Central memory CD8-positive, alpha-beta T cell (primary cell): ENCODE results near the gene ADRM1.

Experiments used
- ATAC-seq: fragments of 150-1000 bp; cut with Tn5 transposase; replicated peaks from 2 replicates; pipeline ENCODE4 v1.10.0; 2022; ENCODE audit warnings: mild to moderate bottlenecking, moderate FRiP score, moderate number of reproducible peaks; ENCODE audit not compliant: poor library complexity, severe bottlenecking; ENCODE audit errors: extremely low read depth
- DNase-seq, 2 donors: peaks; one replicate each; pipeline ENCODE4 v3.0.0; 2021; ENCODE audit warnings: low spot score in 2 of 2
- H3K27ac Mint-ChIP-seq: one replicate; pipeline ENCODE4 v1.8.0; 2022; ENCODE audit warnings: low read depth, mild to moderate bottlenecking, moderate library complexity, mixed read lengths
- H3K27me3 Mint-ChIP-seq: one replicate; pipeline ENCODE4 v1.8.0; 2022; ENCODE audit warnings: mixed read lengths
- H3K36me3 Mint-ChIP-seq: one replicate; pipeline ENCODE4 v1.8.0; 2022; ENCODE audit warnings: mild to moderate bottlenecking, moderate library complexity, mixed read lengths; ENCODE audit not compliant: insufficient read depth
- H3K4me1 Mint-ChIP-seq: one replicate; pipeline ENCODE4 v1.8.0; 2022; ENCODE audit warnings: mixed read lengths
- H3K4me3 Mint-ChIP-seq: one replicate; pipeline ENCODE4 v1.8.0; 2022; ENCODE audit warnings: mild to moderate bottlenecking, moderate library complexity, mixed read lengths
- H3K9me3 Mint-ChIP-seq: one replicate; pipeline ENCODE4 v1.8.0; 2022; ENCODE audit warnings: mixed read lengths

ADRM1 gene

GRCh38 chr20:62349556-62350097, 46.8 kb downstream of the ADRM1 start:
- no peaks in the 10 kb centered on the region for H3K36me3 Mint-ChIP-seq

GRCh38 chr20:62350098-62350628, 47.4 kb downstream of the ADRM1 start:
- DNase-seq = no peak

More at GRCh38 chr20:62349556-62350097, 46.8 kb downstream of the ADRM1 start:
- Mint-ChIP-seq H3K9me3 (peaks cover 6% of the 10 kb centered on the region), H3K4me1 (no peaks in the 10 kb centered on the region), H3K27me3 (no peaks in the 10 kb centered on the region), H3K27ac (peak overlapping the region; percentile 22), H3K4me3 (no peak overlapping the region)
- DNase-seq = no peak
- ATAC-seq = no peak

GRCh38 chr20:62350629-62351422, 48.0 kb downstream of the ADRM1 start:
- DNase-seq (no peak), ATAC-seq (no peak)
- Mint-ChIP-seq H3K4me3 (no peak overlapping the region), H3K27me3 (no peaks in the 10 kb centered on the region), H3K9me3 (peaks cover 6% of the 10 kb centered on the region), H3K36me3 (no peaks in the 10 kb centered on the region), H3K27ac (no peak overlapping the region), H3K4me1 (no peaks in the 10 kb centered on the region)

More at GRCh38 chr20:62350098-62350628, 47.4 kb downstream of the ADRM1 start:
- Mint-ChIP-seq H3K9me3 (peaks cover 6% of the 10 kb centered on the region), H3K4me1 (no peaks in the 10 kb centered on the region), H3K27me3 (no peaks in the 10 kb centered on the region), H3K36me3 (no peaks in the 10 kb centered on the region), H3K4me3 (no peak overlapping the region), H3K27ac (peak overlapping the region; percentile 22)
- no peak for ATAC-seq

GRCh38 chr20:62351469-62352401, 48.9 kb downstream of the ADRM1 start:
- H3K4me1 Mint-ChIP-seq = no peaks in the 10 kb centered on the region
- no peak overlapping the region for H3K4me3 Mint-ChIP-seq

GRCh38 chr20:62352402-62353288, 49.8 kb downstream of the ADRM1 start:
- no peaks in the 10 kb centered on the region for H3K27me3 Mint-ChIP-seq
- DNase-seq (no peak), ATAC-seq (no peak)
- peaks cover 6% of the 10 kb centered on the region for H3K9me3 Mint-ChIP-seq
- H3K4me1 Mint-ChIP-seq = no peaks in the 10 kb centered on the region
- H3K4me3 Mint-ChIP-seq = no peak overlapping the region
- no peak overlapping the region for H3K27ac Mint-ChIP-seq
- H3K36me3 Mint-ChIP-seq = no peaks in the 10 kb centered on the region

More at GRCh38 chr20:62351469-62352401, 48.9 kb downstream of the ADRM1 start:
- H3K36me3 Mint-ChIP-seq = no peaks in the 10 kb centered on the region
- H3K27ac Mint-ChIP-seq = no peak overlapping the region
- no peaks in the 10 kb centered on the region for H3K27me3 Mint-ChIP-seq
- no peak for DNase-seq
- ATAC-seq = no peak
- peaks cover 6% of the 10 kb centered on the region for H3K9me3 Mint-ChIP-seq

- ATAC-seq (no peak), DNase-seq (no peak)
- Mint-ChIP-seq H3K27ac (no peak overlapping the region), H3K4me3 (no peak overlapping the region), H3K9me3 (peaks cover 4% of the 10 kb centered on the region), H3K27me3 (no peaks in the 10 kb centered on the region), H3K4me1 (no peaks in the 10 kb centered on the region), H3K36me3 (no peaks in the 10 kb centered on the region)
Observed at GRCh38 chr20:62353289-62354030, 50.7 kb downstream of the ADRM1 start.

GRCh38 chr20:62354031-62354808, 51.4 kb downstream of the ADRM1 start:
- Mint-ChIP-seq H3K27me3 (no peaks in the 10 kb centered on the region), H3K4me3 (no peak overlapping the region), H3K4me1 (no peaks in the 10 kb centered on the region), H3K27ac (no peak overlapping the region), H3K9me3 (no peaks in the 10 kb centered on the region), H3K36me3 (no peaks in the 10 kb centered on the region)
- no peak for ATAC-seq
- DNase-seq = no peak

- no peak for DNase-seq
Observed at GRCh38 chr20:62354811-62355341, 52.1 kb downstream of the ADRM1 start.

GRCh38 chr20:62355516-62355877, 52.7 kb downstream of the ADRM1 start:
- no peaks in the 10 kb centered on the region for H3K36me3 Mint-ChIP-seq
- no peaks in the 10 kb centered on the region for H3K9me3 Mint-ChIP-seq
- H3K4me1 Mint-ChIP-seq = no peaks in the 10 kb centered on the region
- H3K27ac Mint-ChIP-seq = no peak overlapping the region
- H3K4me3 Mint-ChIP-seq = no peak overlapping the region
- ATAC-seq = no peak
- H3K27me3 Mint-ChIP-seq = no peaks in the 10 kb centered on the region
- DNase-seq = no peak

More at GRCh38 chr20:62354811-62355341, 52.1 kb downstream of the ADRM1 start:
- no peak overlapping the region for H3K4me3 Mint-ChIP-seq
- no peak for ATAC-seq
- H3K9me3 Mint-ChIP-seq = no peaks in the 10 kb centered on the region
- no peak overlapping the region for H3K27ac Mint-ChIP-seq
- no peaks in the 10 kb centered on the region for H3K27me3 Mint-ChIP-seq
- H3K4me1 Mint-ChIP-seq = no peaks in the 10 kb centered on the region
- H3K36me3 Mint-ChIP-seq = no peaks in the 10 kb centered on the region

GRCh38 chr20:62355878-62356588, 53.2 kb downstream of the ADRM1 start:
- H3K27ac Mint-ChIP-seq = no peak overlapping the region
- no peaks in the 10 kb centered on the region for H3K36me3 Mint-ChIP-seq
- ATAC-seq (no peak), DNase-seq (no peak)
- H3K27me3 Mint-ChIP-seq = no peaks in the 10 kb centered on the region
- no peaks in the 10 kb centered on the region for H3K4me1 Mint-ChIP-seq
- no peak overlapping the region for H3K4me3 Mint-ChIP-seq
- H3K9me3 Mint-ChIP-seq = no peaks in the 10 kb centered on the region
